HCT116 (cell line): ENCODE measurements around the gene NUDT16L1. TPM values are rescaled to one million over a fixed set of nuclear protein-coding genes. Genes with fewer than 3 reads are reported as not detected.

Experiments
- ATAC-seq: fragments of 200-7000 bp; cut with Tn5 transposase; 2 replicates; pipeline ENCODE4 v1.9.1; 2020; ENCODE audit warnings: mild to moderate bottlenecking, moderate library complexity
- BruUV-seq: library from RNA; stranded (reverse); fragments of 400-500 nt; replicated peaks from 2 replicates; lab custom pipeline; 2021; lab: Mats Ljungman, UMichigan
- CTCF ChIA-PET: fragments of 300-600 bp; sonication (Branson Sonifier 250); formaldehyde crosslinking; loops from one replicate; lab custom pipeline; 2021; ENCODE audit warnings: antibody characterized with exemption; lab: Charles Lee
- POLR2A ChIA-PET: fragments of 300-600, 350-600 bp; sonication (Branson Sonifier 250); formaldehyde crosslinking; loops from one replicate; lab custom pipeline; 2021; ENCODE audit warnings: antibody characterized with exemption; lab: Charles Lee
- RAD21 ChIA-PET, 2 experiments: fragments of 300-600 bp; sonication (Branson Sonifier 250); formaldehyde crosslinking; loops; one replicate each; lab custom pipeline; 2023; ENCODE audit warnings: low total read pairs in 2 of 2; ENCODE audit not compliant: uncharacterized antibody in 2 of 2, unreplicated experiment in 2 of 2, low non-redundant PET in 1 of 2; lab: Charles Lee
- DNase-seq: peaks from one replicate; pipeline ENCODE4 v3.0.0-alpha.2; 2010; ENCODE audit warnings: low read depth, low spot score
- H2AFZ ChIP-seq: fragments of 200-600 bp; shearing (Covaris generic), sonication (generic); 2 replicates; pipeline ENCODE4 v1.6.1; 2017; ENCODE audit warnings: low read depth, mixed run types, mixed read lengths, antibody characterized with exemption, low read length; ENCODE audit not compliant: poor library complexity, severe bottlenecking
- H3K27ac ChIP-seq: 2 replicates; pipeline ENCODE4 v1.5.1; 2012; ENCODE audit warnings: low read depth, low read length
- H3K27me3 ChIP-seq: fragments of 200-600 bp; sonication (generic); 2 replicates; pipeline ENCODE4 v1.6.1; 2016; ENCODE audit warnings: mixed run types, low read length, mixed read lengths; ENCODE audit not compliant: insufficient read depth
- H3K36me3 ChIP-seq, 2 experiments: fragments of 200-500 bp in 1 of 2; fragments of 200-600 bp in 1 of 2; sonication (Bioruptor generic) in 1 of 2; sonication (generic) in 1 of 2; 2 replicates each; pipeline versions ENCODE4 v1.5.1 to v1.6.1; 2014 to 2016; ENCODE audit warnings: low read length in 2 of 2, inconsistent platforms in 1 of 2, mixed read lengths in 1 of 2, mixed run types in 1 of 2; ENCODE audit not compliant: insufficient read depth in 2 of 2, control insufficient read depth in 1 of 2
- H3K4me1 ChIP-seq, 2 experiments: fragments of 200-600 bp in 1 of 2; sonication (generic) in 1 of 2; 2 replicates each; pipeline versions ENCODE4 v1.5.1 to v1.6.1; 2012 to 2017; ENCODE audit warnings: low read length in 2 of 2, inconsistent platforms in 1 of 2, mild to moderate bottlenecking in 1 of 2, mixed read lengths in 1 of 2, mixed run types in 1 of 2, moderate library complexity in 1 of 2; ENCODE audit not compliant: insufficient read depth in 2 of 2, control insufficient read depth in 1 of 2
- H3K4me2 ChIP-seq: fragments of 200-600 bp; sonication (generic); 2 replicates; pipeline ENCODE4 v1.6.1; 2017; ENCODE audit warnings: mixed run types, low read length, mixed read lengths
- H3K4me3 ChIP-seq, 2 experiments: fragments of 200-600 bp in 1 of 2; sonication (generic) in 1 of 2; replicated peaks in 1 of 2; 2 replicates each; pipeline ENCODE4 v1.5.1; 2011 to 2016; ENCODE audit warnings: low read length in 2 of 2, control low read depth in 1 of 2, low read depth in 1 of 2, mild to moderate bottlenecking in 1 of 2, mixed read lengths in 1 of 2, mixed run types in 1 of 2
- H3K79me2 ChIP-seq: fragments of 200-600 bp; sonication (generic); 2 replicates; pipeline ENCODE4 v1.6.1; 2017; ENCODE audit warnings: mild to moderate bottlenecking, mixed run types, low read length, moderate library complexity, mixed read lengths; ENCODE audit not compliant: insufficient read depth
- H3K9ac ChIP-seq: fragments of 200-600 bp; sonication (generic); 2 replicates; pipeline ENCODE4 v1.6.1; 2016; ENCODE audit warnings: low read length, mixed read lengths
- H3K9me2 ChIP-seq: fragments of 200-600 bp; sonication (generic), shearing (Covaris generic); 2 replicates; pipeline ENCODE4 v1.6.1; 2017; ENCODE audit warnings: mixed run types, mild to moderate bottlenecking, moderate library complexity; ENCODE audit not compliant: insufficient read depth
- H3K9me3 ChIP-seq, 2 experiments: fragments of 200-500 bp in 1 of 2; fragments of 200-600 bp in 1 of 2; sonication (Bioruptor generic) in 1 of 2; sonication (generic) in 1 of 2; 2 replicates each; pipeline ENCODE4 v1.6.1; 2014 to 2017; ENCODE audit warnings: low read length in 2 of 2, mixed read lengths in 2 of 2, inconsistent platforms in 1 of 2, low read depth in 1 of 2, mild to moderate bottlenecking in 1 of 2, mixed run types in 1 of 2, moderate library complexity in 1 of 2; ENCODE audit not compliant: control insufficient read depth in 1 of 2, insufficient read depth in 1 of 2
- H4K20me1 ChIP-seq: fragments of 200-600 bp; sonication (generic), shearing (Covaris generic); 2 replicates; pipeline ENCODE4 v1.6.1; 2017; ENCODE audit warnings: mixed run types, mild to moderate bottlenecking, moderate library complexity; ENCODE audit not compliant: insufficient read depth
- EZH2 ChIP-seq: fragments of 200-600 bp; sonication (generic); IDR thresholded peaks from 2 replicates; pipeline ENCODE4 v1.6.1; 2017; ENCODE audit warnings: antibody characterized with exemption, mixed run types
- EZH2phosphoT487 ChIP-seq: fragments of 200-600 bp; IDR thresholded peaks from 2 replicates; pipeline ENCODE4 v1.6.1; 2018; ENCODE audit warnings: antibody characterized with exemption, borderline replicate concordance
- FOSL1 ChIP-seq: IDR thresholded peaks from 2 replicates; pipeline ENCODE4 v1.6.1; 2012; ENCODE audit warnings: low read depth
- POLR2A ChIP-seq: IDR thresholded peaks from 2 replicates; pipeline ENCODE4 v1.7.0; 2011; ENCODE audit warnings: borderline replicate concordance; ENCODE audit not compliant: insufficient read depth, insufficient read length; ENCODE audit errors: extremely low read depth
- SP1 ChIP-seq: IDR thresholded peaks from 2 replicates; pipeline ENCODE4 v1.6.1; 2012; ENCODE audit warnings: low read depth
- YY1 ChIP-seq: IDR thresholded peaks from 2 replicates; pipeline ENCODE4 v1.6.1; 2011; ENCODE audit warnings: low read length, low read depth, moderate library complexity, mild to moderate bottlenecking; ENCODE audit not compliant: insufficient replicate concordance; ENCODE audit errors: extremely low read depth
- ZFX ChIP-seq: fragments of 450-650 bp; IDR thresholded peaks from 2 replicates; pipeline ENCODE4 v1.6.1; 2017
- ZNF274 ChIP-seq: fragments of 200-500 bp; sonication (Bioruptor generic); IDR thresholded peaks from 2 replicates; pipeline ENCODE4 v1.6.1; 2014; ENCODE audit warnings: mild to moderate bottlenecking, low read depth, low read length, inconsistent platforms
- intact Hi-C: fragments of 100-400 bp; cut with micrococcal nuclease; formaldehyde crosslinking; loops from 2 replicates; pipeline ENCODE4 v1.10.0; 2022
- total RNA-seq: library from RNA; stranded (reverse); gene quantifications from one replicate; pipeline ENCODE4 v1.2.1, GENCODE V29; 2021; ENCODE audit not compliant: unreplicated experiment
- TF ChIP-seq, protein P1 (sequence below), 3 experiments: fragments of 200-600 bp in 1 of 3; sonication (generic) in 1 of 3; IDR thresholded peaks in 2 of 3; conservative IDR thresholded peaks in 1 of 3; 2 replicates each; pipeline ENCODE4 v1.5.1; 2012 to 2017; ENCODE audit warnings: low read depth in 2 of 3, low read length in 2 of 3, antibody characterized with exemption in 1 of 3, borderline replicate concordance in 1 of 3, control low read depth in 1 of 3, mild to moderate bottlenecking in 1 of 3, mixed read lengths in 1 of 3, mixed run types in 1 of 3, moderate library complexity in 1 of 3; ENCODE audit not compliant: insufficient read depth in 1 of 3
- TF ChIP-seq, protein P2 (sequence below): IDR thresholded peaks from 2 replicates; pipeline ENCODE4 v1.6.1; 2012; ENCODE audit warnings: low read depth
- TF ChIP-seq, protein P3 (sequence below): IDR thresholded peaks from 2 replicates; pipeline ENCODE4 v1.6.1; 2011; ENCODE audit warnings: mild to moderate bottlenecking, low read length, moderate library complexity; ENCODE audit not compliant: insufficient replicate concordance; ENCODE audit errors: extremely low read depth

Gene NUDT16L1
- total RNA-seq, 1 experiment from 2014 or later = 23.4 TPM

DNA sequence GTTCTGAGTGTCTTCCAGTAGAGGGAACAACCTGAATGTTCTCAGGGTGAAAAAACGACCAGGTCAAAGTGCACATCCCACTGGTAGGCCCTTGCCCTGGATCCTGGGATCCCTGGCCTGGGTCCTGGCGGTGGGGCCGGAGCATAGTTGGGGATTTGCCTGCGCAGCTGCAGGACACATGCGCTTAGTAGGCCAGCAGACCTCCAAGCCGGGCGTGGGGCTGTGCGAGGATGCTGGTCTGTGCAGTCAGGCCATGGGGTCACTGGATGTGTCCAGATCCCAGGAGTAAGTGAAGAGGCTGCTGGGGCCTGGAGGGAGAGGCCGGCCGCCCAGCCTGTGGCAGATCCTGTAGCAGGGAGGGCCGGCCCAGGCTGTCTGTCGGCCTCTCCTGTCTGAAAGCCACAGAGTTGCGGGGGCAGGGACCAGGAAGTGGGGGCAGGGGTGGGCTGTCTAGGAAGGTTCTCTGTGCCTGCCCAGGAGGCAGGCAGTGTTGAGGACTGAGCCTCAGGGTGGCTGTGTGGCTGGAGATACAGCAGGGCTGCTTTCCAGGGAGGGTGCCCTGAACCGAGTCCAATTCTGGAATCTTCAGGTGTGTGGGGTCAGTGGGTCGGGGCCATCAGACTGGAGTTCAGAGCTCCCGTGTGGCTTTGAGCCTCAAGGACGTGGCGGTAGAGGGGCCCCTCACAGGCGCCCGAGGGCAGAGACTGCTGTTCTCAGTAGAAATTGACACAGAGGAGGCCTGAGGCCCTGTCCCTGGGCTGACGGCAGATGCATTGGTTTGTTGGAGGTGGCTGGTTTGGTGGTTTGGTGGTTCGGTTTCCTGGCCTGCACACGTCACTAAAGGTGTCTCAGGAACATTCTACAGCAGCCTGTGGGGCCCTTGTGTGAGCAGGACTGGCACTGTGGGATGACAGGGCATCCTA is 17.2 kb upstream of the NUDT16L1 start:
- DNase-seq (no peak), ATAC-seq (0 out of 2 replicates have a peak, but pooled peaks have one; percentile 15)
- ChIA-PET POLR2A (interaction anchor here (0.7 kb wide), 1 partner anchor 353 kb away, joined by 3 read pairs; no protein-coding TSS in a partner anchor), CTCF (no interaction called here), RAD21 (interaction anchor here in 1 of 2 experiments (0.7 kb wide), 1 partner anchor 267 kb away, joined by 4 read pairs; no protein-coding TSS in a partner anchor)
- H3K79me2 ChIP-seq = no peaks in the 10 kb centered on the region
- no peak overlapping the region for H3K4me3 ChIP-seq
- BruUV-seq = no TSS peak
- H3K4me2 ChIP-seq = no peak overlapping the region
- no peak overlapping the region for H2AFZ ChIP-seq
- H3K36me3 ChIP-seq = peaks cover 0 to 6% of the 10 kb centered on the region in 2 experiments; a peak in 1 of 4 replicates
- no peaks in the 10 kb centered on the region for H3K9me3 ChIP-seq
- no peaks in the 10 kb centered on the region for H3K9me2 ChIP-seq
- H3K27me3 ChIP-seq = no peaks in the 10 kb centered on the region
- H4K20me1 ChIP-seq = no peaks in the 10 kb centered on the region
- TF ChIP-seq, protein P1, sequence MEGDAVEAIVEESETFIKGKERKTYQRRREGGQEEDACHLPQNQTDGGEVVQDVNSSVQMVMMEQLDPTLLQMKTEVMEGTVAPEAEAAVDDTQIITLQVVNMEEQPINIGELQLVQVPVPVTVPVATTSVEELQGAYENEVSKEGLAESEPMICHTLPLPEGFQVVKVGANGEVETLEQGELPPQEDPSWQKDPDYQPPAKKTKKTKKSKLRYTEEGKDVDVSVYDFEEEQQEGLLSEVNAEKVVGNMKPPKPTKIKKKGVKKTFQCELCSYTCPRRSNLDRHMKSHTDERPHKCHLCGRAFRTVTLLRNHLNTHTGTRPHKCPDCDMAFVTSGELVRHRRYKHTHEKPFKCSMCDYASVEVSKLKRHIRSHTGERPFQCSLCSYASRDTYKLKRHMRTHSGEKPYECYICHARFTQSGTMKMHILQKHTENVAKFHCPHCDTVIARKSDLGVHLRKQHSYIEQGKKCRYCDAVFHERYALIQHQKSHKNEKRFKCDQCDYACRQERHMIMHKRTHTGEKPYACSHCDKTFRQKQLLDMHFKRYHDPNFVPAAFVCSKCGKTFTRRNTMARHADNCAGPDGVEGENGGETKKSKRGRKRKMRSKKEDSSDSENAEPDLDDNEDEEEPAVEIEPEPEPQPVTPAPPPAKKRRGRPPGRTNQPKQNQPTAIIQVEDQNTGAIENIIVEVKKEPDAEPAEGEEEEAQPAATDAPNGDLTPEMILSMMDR (IDR thresholded peaks at IDR 0.05 in 2 of 3, conservative IDR thresholded peaks at IDR 0.05 in 1 of 3; ENCODE audit: borderline replicate concordance in 1 of 3, insufficient read depth in 1 of 3, low read depth in 2 of 3, low read length in 2 of 3) = no peak
- no peak for TF ChIP-seq YY1
- no peak for TF ChIP-seq FOSL1
- no peak for TF ChIP-seq EZH2
- TF ChIP-seq, protein P2, sequence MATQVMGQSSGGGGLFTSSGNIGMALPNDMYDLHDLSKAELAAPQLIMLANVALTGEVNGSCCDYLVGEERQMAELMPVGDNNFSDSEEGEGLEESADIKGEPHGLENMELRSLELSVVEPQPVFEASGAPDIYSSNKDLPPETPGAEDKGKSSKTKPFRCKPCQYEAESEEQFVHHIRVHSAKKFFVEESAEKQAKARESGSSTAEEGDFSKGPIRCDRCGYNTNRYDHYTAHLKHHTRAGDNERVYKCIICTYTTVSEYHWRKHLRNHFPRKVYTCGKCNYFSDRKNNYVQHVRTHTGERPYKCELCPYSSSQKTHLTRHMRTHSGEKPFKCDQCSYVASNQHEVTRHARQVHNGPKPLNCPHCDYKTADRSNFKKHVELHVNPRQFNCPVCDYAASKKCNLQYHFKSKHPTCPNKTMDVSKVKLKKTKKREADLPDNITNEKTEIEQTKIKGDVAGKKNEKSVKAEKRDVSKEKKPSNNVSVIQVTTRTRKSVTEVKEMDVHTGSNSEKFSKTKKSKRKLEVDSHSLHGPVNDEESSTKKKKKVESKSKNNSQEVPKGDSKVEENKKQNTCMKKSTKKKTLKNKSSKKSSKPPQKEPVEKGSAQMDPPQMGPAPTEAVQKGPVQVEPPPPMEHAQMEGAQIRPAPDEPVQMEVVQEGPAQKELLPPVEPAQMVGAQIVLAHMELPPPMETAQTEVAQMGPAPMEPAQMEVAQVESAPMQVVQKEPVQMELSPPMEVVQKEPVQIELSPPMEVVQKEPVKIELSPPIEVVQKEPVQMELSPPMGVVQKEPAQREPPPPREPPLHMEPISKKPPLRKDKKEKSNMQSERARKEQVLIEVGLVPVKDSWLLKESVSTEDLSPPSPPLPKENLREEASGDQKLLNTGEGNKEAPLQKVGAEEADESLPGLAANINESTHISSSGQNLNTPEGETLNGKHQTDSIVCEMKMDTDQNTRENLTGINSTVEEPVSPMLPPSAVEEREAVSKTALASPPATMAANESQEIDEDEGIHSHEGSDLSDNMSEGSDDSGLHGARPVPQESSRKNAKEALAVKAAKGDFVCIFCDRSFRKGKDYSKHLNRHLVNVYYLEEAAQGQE = no peak
- no peak for TF ChIP-seq EZH2phosphoT487
- TF ChIP-seq SP1 = no peak
- TF ChIP-seq ZNF274 = no peak
- TF ChIP-seq, protein P3, sequence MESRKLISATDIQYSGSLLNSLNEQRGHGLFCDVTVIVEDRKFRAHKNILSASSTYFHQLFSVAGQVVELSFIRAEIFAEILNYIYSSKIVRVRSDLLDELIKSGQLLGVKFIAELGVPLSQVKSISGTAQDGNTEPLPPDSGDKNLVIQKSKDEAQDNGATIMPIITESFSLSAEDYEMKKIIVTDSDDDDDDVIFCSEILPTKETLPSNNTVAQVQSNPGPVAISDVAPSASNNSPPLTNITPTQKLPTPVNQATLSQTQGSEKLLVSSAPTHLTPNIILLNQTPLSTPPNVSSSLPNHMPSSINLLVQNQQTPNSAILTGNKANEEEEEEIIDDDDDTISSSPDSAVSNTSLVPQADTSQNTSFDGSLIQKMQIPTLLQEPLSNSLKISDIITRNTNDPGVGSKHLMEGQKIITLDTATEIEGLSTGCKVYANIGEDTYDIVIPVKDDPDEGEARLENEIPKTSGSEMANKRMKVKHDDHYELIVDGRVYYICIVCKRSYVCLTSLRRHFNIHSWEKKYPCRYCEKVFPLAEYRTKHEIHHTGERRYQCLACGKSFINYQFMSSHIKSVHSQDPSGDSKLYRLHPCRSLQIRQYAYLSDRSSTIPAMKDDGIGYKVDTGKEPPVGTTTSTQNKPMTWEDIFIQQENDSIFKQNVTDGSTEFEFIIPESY = no peak
- TF ChIP-seq ZFX = no peak
- TF ChIP-seq POLR2A = no peak
- TF ChIP-seq, all 23 proteins: peak for 0
- Histone ChIP-seq H3K27ac (no peak overlapping the region), H3K9ac (no peak overlapping the region), H3K4me1 (no peaks in the 10 kb centered on the region)
- intact Hi-C loops = no loop called here
